K562 (cell line): ENCODE results near the gene KASH5.

Experiments
- ATF3 ChIP-seq, 2 experiments: fragments of 450-650 bp in 1 of 2; sonication (generic) in 1 of 2; formaldehyde crosslinking in 1 of 2; IDR thresholded peaks in 1 of 2; conservative IDR thresholded peaks in 1 of 2; 2 replicates each; pipeline versions ENCODE4 v1.6.1 to v1.8.1; 2016 to 2023; ENCODE audit warnings: mild to moderate bottlenecking in 2 of 2, moderate library complexity in 2 of 2, inconsistent platforms in 1 of 2, missing genetic modification reagents in 1 of 2
- L3MBTL2 ChIP-seq: fragments of 450-650 bp; IDR thresholded peaks from 2 replicates; pipeline ENCODE4 v1.6.1; 2016; ENCODE audit warnings: mild to moderate bottlenecking, moderate library complexity
- NFRKB ChIP-seq: fragments of 450-650 bp; IDR thresholded peaks from 2 replicates; pipeline ENCODE4 v1.6.1; 2016; ENCODE audit warnings: low read depth
- TF ChIP-seq, protein P1 (sequence below), 2 experiments: IDR thresholded peaks; 2 replicates each; pipeline ENCODE4 v1.6.1; 2012; ENCODE audit warnings: improper control_type of control experiment in 2 of 2, low read depth in 2 of 2, low read length in 2 of 2, borderline replicate concordance in 1 of 2

DNA sequence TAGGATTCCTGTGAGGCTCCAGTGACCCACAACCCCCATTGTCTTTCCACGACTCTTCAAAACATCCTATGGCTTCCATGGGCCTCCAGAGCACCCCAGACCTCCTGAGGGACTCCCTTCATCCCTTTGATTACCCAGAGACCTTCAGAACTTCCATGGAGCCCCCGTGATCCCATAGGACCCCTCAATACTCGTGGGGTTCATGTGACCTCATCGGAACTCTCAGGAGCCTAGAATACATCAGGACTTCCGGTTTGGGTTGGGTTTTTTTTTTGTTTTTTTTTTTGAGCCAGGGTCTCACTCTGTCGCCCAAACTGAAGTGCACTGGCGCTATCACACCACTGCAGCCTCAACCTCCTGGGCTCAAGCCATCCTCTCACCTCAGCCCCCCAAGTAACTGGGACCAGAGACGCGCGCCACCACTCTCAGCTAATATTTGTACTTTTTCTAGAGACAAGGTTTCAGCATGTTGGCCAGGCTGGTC is 65.8 kb downstream of the KASH5 start:
- TF ChIP-seq L3MBTL2 (no peak), ATF3 (IDR thresholded peaks at IDR 0.05) (no peak), ATF3 (CRISPR knock-in tag; conservative IDR thresholded peaks at IDR 0.05) (no peak), NFRKB (peak; percentile 36)
- TF ChIP-seq, protein P1, sequence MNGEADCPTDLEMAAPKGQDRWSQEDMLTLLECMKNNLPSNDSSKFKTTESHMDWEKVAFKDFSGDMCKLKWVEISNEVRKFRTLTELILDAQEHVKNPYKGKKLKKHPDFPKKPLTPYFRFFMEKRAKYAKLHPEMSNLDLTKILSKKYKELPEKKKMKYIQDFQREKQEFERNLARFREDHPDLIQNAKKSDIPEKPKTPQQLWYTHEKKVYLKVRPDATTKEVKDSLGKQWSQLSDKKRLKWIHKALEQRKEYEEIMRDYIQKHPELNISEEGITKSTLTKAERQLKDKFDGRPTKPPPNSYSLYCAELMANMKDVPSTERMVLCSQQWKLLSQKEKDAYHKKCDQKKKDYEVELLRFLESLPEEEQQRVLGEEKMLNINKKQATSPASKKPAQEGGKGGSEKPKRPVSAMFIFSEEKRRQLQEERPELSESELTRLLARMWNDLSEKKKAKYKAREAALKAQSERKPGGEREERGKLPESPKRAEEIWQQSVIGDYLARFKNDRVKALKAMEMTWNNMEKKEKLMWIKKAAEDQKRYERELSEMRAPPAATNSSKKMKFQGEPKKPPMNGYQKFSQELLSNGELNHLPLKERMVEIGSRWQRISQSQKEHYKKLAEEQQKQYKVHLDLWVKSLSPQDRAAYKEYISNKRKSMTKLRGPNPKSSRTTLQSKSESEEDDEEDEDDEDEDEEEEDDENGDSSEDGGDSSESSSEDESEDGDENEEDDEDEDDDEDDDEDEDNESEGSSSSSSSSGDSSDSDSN (IDR thresholded peaks at IDR 0.05; ENCODE audit: borderline replicate concordance in 1 of 2, low read depth in 2 of 2, low read length in 2 of 2), result no peak
